Measurements from ENCODE around the gene PADI6.

Gene PADI6

GRCh38 chr1:17347769-17348592 lies 24.0 kb upstream of the PADI6 start:
- TF ChIP-seq CTCF (IDR thresholded peaks at IDR 0.05; ENCODE audit: extremely low read depth, insufficient read depth, missing control alignments): no peak
- in situ Hi-C loops (cut with MboI; ENCODE audit: low pct_unique_long_range_greater_than_20kb, low sequenced_read_pairs, unreplicated experiment): no loop called here
- no peak for DNase-seq (ENCODE audit: low spot score)

GRCh38 chr1:17348593-17349234 lies 23.3 kb upstream of the PADI6 start:
- no peak for TF ChIP-seq CTCF (IDR thresholded peaks at IDR 0.05; ENCODE audit: extremely low read depth, insufficient read depth, missing control alignments)
- DNase-seq (ENCODE audit: low spot score): peak; percentile 58
- in situ Hi-C loops (cut with MboI; ENCODE audit: low pct_unique_long_range_greater_than_20kb, low sequenced_read_pairs, unreplicated experiment): no loop called here

GRCh38 chr1:17350083-17350482 lies 21.9 kb upstream of the PADI6 start:
- no peak for TF ChIP-seq CTCF (IDR thresholded peaks at IDR 0.05; ENCODE audit: extremely low read depth, insufficient read depth, missing control alignments)
- DNase-seq (ENCODE audit: low spot score): no peak
- in situ Hi-C loops (cut with MboI; ENCODE audit: low pct_unique_long_range_greater_than_20kb, low sequenced_read_pairs, unreplicated experiment): no loop called here

GRCh38 chr1:17350928-17351446 lies 21.0 kb upstream of the PADI6 start:
- no peak for DNase-seq (ENCODE audit: low spot score)
- in situ Hi-C loops (cut with MboI; ENCODE audit: low pct_unique_long_range_greater_than_20kb, low sequenced_read_pairs, unreplicated experiment): no loop called here
- no peak for TF ChIP-seq CTCF (IDR thresholded peaks at IDR 0.05; ENCODE audit: extremely low read depth, insufficient read depth, missing control alignments)

- in situ Hi-C loops (cut with MboI; ENCODE audit: low pct_unique_long_range_greater_than_20kb, low sequenced_read_pairs, unreplicated experiment): no loop called here
- no peak for TF ChIP-seq CTCF (IDR thresholded peaks at IDR 0.05; ENCODE audit: extremely low read depth, insufficient read depth, missing control alignments)
- DNase-seq (ENCODE audit: low spot score): no peak
These were observed 20.2 kb upstream of the PADI6 start for GRCh38 chr1:17351598-17352324.

- in situ Hi-C loops (cut with MboI; ENCODE audit: low pct_unique_long_range_greater_than_20kb, low sequenced_read_pairs, unreplicated experiment): no loop called here
- no peak for TF ChIP-seq CTCF (IDR thresholded peaks at IDR 0.05; ENCODE audit: extremely low read depth, insufficient read depth, missing control alignments)
- no peak for DNase-seq (ENCODE audit: low spot score)
These were observed 19.5 kb upstream of the PADI6 start for GRCh38 chr1:17352419-17352909.
